22Rv1 (cell line): ENCODE data around the gene GRIK1.

Experiments used
- ZFX ChIP-seq: fragments of 450-650 bp; IDR thresholded peaks from 2 replicates; pipeline ENCODE4 v1.6.1; 2017; ENCODE audit warnings: antibody characterized with exemption, borderline replicate concordance
- TF ChIP-seq, protein P1 (sequence below): fragments of 450-650 bp; IDR thresholded peaks from 2 replicates; pipeline ENCODE4 v1.5.1; 2017; ENCODE audit warnings: mild to moderate bottlenecking

- TF ChIP-seq, protein P1, sequence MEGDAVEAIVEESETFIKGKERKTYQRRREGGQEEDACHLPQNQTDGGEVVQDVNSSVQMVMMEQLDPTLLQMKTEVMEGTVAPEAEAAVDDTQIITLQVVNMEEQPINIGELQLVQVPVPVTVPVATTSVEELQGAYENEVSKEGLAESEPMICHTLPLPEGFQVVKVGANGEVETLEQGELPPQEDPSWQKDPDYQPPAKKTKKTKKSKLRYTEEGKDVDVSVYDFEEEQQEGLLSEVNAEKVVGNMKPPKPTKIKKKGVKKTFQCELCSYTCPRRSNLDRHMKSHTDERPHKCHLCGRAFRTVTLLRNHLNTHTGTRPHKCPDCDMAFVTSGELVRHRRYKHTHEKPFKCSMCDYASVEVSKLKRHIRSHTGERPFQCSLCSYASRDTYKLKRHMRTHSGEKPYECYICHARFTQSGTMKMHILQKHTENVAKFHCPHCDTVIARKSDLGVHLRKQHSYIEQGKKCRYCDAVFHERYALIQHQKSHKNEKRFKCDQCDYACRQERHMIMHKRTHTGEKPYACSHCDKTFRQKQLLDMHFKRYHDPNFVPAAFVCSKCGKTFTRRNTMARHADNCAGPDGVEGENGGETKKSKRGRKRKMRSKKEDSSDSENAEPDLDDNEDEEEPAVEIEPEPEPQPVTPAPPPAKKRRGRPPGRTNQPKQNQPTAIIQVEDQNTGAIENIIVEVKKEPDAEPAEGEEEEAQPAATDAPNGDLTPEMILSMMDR, result no peak
- TF ChIP-seq ZFX, result no peak
Measured at GRCh38 chr21:29810871-29811270, 128.9 kb downstream of the GRIK1 start.
